Prostate gland (tissue), 2 donors: ENCODE results near the gene CNTN5.

Source experiments
- CTCF ChIP-seq, 4 experiments: fragments of 200-600 bp in 2 of 4; fragments of 450-650 bp in 2 of 4; sonication (generic) in 2 of 4; IDR thresholded peaks; 1 replicate in 3 of 4; 2 replicates in 1 of 4; pipeline ENCODE4 v1.5.1; 2016 to 2019; ENCODE audit warnings: antibody characterized with exemption in 4 of 4, mild to moderate bottlenecking in 2 of 4, moderate library complexity in 2 of 4
- POLR2A ChIP-seq: fragments of 450-650 bp; IDR thresholded peaks from one replicate; pipeline ENCODE4 v1.6.1; 2016; ENCODE audit warnings: antibody characterized with exemption, mild to moderate bottlenecking

GRCh38 chr11:99795999-99796398 is 775.2 kb downstream of the CNTN5 start:
- no peak for TF ChIP-seq POLR2A
- TF ChIP-seq CTCF (IDR thresholded peaks at IDR 0.05), result no peak
